ENCODE results near the gene ABCC11.

Gene ABCC11

DNA sequence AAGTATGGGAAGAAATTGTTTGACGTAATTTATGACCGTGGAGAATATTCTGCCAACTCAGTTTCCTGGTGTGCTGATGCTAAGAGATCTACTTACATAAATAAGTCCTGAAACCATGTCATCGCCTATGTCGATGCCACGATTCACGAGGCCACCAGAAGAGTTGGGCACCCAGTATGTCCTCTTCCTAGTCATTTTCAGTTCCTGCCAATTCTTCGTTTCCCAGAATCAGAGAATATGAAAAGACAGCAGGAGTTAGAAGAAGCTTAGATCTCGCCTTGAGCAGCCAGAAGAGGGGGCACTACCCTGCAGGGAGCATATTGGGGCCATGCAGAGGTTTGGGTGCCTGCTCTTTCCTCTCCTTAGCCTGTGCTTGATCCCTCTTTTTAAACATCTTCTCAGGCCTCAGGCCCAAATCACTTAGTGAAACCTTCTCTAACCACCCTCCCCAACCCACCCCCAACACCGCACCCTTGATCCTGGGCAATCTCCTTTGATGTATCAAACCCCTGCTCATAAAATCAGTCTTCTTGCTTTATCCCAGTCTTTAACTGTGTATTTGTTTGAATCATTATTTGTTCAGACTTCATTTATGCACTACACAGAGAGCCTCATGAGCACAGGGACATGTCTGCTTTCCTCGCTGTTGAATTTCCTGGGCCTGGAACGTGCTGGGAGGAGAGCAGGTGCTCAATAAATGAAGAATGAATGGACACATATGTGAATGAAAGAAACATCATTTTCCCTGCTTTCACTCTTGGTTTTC lies 15.4 kb downstream of the ABCC11 start:
- H3K36me3 ChIP-seq, result no peaks in the 10 kb centered on the region
- no peaks in the 10 kb centered on the region for H3K27me3 ChIP-seq
- no peak overlapping the region for H3K27ac ChIP-seq
- no peaks in the 10 kb centered on the region for H3K4me1 ChIP-seq
- H3K9me3 ChIP-seq, result no peaks in the 10 kb centered on the region
- intact Hi-C loops (cut with DNase I; ENCODE audit: low total_unique reads), result loop anchor here (10.0 kb wide), 1 partner anchor 393 kb away; no protein-coding TSS in a partner anchor
- DNase-seq, result no peak
- H3K4me3 ChIP-seq, result no peak overlapping the region
- TF ChIP-seq, protein P1, sequence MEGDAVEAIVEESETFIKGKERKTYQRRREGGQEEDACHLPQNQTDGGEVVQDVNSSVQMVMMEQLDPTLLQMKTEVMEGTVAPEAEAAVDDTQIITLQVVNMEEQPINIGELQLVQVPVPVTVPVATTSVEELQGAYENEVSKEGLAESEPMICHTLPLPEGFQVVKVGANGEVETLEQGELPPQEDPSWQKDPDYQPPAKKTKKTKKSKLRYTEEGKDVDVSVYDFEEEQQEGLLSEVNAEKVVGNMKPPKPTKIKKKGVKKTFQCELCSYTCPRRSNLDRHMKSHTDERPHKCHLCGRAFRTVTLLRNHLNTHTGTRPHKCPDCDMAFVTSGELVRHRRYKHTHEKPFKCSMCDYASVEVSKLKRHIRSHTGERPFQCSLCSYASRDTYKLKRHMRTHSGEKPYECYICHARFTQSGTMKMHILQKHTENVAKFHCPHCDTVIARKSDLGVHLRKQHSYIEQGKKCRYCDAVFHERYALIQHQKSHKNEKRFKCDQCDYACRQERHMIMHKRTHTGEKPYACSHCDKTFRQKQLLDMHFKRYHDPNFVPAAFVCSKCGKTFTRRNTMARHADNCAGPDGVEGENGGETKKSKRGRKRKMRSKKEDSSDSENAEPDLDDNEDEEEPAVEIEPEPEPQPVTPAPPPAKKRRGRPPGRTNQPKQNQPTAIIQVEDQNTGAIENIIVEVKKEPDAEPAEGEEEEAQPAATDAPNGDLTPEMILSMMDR (IDR thresholded peaks at IDR 0.05), result peak; percentile 14 to 22

DNA sequence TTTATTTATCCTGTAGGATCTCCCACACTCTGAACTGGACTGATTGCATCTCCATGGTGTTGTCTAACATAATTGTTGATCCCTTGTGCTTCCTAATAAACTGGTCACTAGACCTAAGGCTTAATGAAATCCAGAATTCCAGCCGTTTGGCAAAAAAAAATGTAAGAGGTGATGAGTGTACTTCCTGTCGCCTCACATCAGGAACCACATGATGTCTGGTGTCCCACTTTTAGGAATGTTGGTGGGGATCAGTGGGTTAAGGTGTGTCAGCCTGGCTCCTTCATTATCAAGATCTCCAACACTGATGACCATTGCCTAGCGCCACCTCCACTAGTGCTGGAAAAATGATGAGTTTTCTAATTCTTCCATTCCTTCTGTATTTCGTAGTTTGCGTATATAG lies 21.9 kb downstream of the ABCC11 start:
- no peaks in the 10 kb centered on the region for H3K4me1 ChIP-seq
- TF ChIP-seq, protein P1 (IDR thresholded peaks at IDR 0.05), result no peak
- intact Hi-C loops (cut with DNase I; ENCODE audit: low total_unique reads), result no loop called here

DNA sequence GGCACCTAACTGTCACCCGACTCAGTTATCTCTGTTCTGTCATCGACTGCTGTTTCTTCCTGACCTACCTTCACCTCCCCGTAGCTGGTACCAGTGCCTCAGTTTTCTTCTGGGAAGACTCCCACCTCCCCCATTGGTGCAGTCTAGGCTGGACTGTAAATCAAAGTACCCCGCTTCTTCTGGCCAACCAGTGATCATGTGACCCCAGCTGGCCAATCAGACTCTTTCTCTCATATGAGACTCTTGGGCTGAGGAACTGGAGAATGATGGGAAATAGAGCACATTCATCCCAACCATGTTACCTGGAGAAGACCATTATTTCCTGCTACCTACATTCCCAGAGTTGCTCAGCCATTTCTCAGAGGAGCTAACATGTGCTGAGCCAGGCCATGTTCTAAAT lies 23.8 kb downstream of the ABCC11 start:
- TF ChIP-seq, protein P1 (IDR thresholded peaks at IDR 0.05), result no peak
- Histone ChIP-seq H3K27me3 (no peaks in the 10 kb centered on the region), H3K36me3 (no peaks in the 10 kb centered on the region), H3K4me1 (no peaks in the 10 kb centered on the region), H3K4me3 (no peak overlapping the region), H3K9me3 (no peaks in the 10 kb centered on the region), H3K27ac (no peak overlapping the region)
- intact Hi-C loops (cut with DNase I; ENCODE audit: low total_unique reads), result no loop called here
- DNase-seq, result no peak

More for the DNA sequence above, 21.9 kb downstream of the ABCC11 start:
- no peak overlapping the region for H3K4me3 ChIP-seq
- DNase-seq, result no peak
- H3K27me3 ChIP-seq, result no peaks in the 10 kb centered on the region
- H3K9me3 ChIP-seq, result no peaks in the 10 kb centered on the region
- H3K36me3 ChIP-seq, result no peaks in the 10 kb centered on the region
- H3K27ac ChIP-seq, result no peak overlapping the region

DNA sequence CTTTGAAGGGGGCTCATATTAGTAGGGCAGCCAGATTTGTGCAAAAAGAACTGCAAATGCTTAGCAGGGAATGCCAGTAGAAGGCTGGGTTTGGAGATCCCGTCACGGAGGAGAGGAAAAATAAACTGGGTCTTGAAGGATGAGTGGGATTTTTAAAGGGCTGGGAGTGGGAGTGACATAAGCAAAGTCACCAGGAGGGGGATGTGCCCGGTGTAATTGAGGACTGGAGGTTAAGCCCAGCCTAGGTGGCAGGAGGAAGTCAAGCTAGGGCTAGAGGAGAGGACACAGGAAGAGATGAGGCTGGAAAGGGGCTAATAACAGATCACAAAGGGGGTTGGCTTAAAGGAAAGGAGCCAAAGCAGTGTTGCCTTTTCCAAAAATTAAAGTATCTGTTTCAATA lies 26.4 kb downstream of the ABCC11 start:
- intact Hi-C loops (cut with DNase I; ENCODE audit: low total_unique reads), result no loop called here
- DNase-seq, result no peak
- Histone ChIP-seq H3K36me3 (no peaks in the 10 kb centered on the region), H3K27me3 (no peaks in the 10 kb centered on the region), H3K27ac (no peak overlapping the region), H3K9me3 (no peaks in the 10 kb centered on the region), H3K4me3 (no peak overlapping the region), H3K4me1 (no peaks in the 10 kb centered on the region)
- TF ChIP-seq, protein P1 (IDR thresholded peaks at IDR 0.05), result no peak

DNA sequence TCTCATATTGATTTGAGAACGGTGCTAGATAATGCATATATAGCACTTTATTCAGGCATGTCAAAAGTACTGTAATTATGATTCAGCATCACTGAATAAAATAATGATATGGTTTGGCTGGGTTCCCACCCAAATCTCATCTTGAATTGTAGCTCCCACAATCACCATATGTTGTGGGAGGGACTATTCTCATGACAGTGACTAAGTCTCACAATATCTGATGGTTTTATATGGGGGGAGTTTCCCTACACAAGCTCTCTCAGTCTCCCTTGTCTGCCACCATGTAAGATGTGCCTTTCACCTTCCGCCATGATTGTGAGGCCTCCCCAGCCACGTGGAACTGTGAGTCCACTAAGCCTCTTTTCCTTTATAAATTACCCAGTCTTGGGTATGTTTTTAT lies 28.9 kb downstream of the ABCC11 start:
- H3K9me3 ChIP-seq, result no peaks in the 10 kb centered on the region
- no peak overlapping the region for H3K4me3 ChIP-seq
- no peak for DNase-seq
- no peaks in the 10 kb centered on the region for H3K36me3 ChIP-seq
- TF ChIP-seq, protein P1 (IDR thresholded peaks at IDR 0.05), result no peak
- H3K27ac ChIP-seq, result no peak overlapping the region
- H3K27me3 ChIP-seq, result no peaks in the 10 kb centered on the region
- intact Hi-C loops (cut with DNase I; ENCODE audit: low total_unique reads), result no loop called here
- no peaks in the 10 kb centered on the region for H3K4me1 ChIP-seq

Measured in tibial artery (tissue), 4 donors.